ENCODE data around the gene GLIS1. TPM values are rescaled to one million over a fixed set of nuclear protein-coding genes. Genes with fewer than 3 reads are reported as not detected.

The GLIS1 gene
- total RNA-seq, 1 donor from 2014 or later = 2.1 TPM

DNA sequence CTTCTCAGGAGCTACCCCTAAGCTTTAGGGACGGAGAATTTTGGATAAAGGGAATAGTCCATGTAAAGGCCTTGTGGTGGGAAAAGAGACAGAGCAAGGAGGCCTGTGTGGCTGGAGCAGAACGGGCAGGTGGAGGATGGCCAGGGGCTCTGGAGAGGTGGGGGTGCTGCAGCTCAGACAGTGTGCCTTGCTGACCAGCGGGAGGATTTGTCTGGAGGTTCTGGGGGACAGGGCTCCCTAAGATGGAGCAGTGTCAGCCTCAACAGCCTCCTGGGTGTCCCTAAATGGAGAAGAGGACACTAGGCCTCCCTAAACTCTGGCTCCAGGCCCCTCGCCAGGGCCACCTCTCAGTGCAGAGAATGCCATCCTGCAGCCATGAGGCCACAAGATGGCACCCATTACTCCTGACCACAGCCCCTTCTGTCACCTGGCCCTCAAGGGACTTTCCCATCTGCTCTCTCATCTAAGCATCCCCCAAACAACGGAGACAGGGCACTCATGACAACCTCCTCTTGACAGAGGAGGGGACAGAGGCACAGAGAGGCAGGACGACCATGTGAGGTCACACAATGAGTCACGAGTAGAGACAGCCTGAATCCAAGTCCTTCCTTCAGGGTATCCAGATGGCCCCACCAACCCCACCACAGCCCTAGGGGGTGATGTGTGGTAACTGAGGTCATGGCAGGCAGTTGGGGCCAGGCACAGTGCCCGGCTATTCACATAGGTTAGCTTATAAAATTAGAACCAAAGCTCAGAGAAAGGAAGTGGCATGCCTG lies 185.0 kb downstream of the GLIS1 start:
- peak; percentile 53 for DNase-seq (ENCODE audit: low spot score)

DNA sequence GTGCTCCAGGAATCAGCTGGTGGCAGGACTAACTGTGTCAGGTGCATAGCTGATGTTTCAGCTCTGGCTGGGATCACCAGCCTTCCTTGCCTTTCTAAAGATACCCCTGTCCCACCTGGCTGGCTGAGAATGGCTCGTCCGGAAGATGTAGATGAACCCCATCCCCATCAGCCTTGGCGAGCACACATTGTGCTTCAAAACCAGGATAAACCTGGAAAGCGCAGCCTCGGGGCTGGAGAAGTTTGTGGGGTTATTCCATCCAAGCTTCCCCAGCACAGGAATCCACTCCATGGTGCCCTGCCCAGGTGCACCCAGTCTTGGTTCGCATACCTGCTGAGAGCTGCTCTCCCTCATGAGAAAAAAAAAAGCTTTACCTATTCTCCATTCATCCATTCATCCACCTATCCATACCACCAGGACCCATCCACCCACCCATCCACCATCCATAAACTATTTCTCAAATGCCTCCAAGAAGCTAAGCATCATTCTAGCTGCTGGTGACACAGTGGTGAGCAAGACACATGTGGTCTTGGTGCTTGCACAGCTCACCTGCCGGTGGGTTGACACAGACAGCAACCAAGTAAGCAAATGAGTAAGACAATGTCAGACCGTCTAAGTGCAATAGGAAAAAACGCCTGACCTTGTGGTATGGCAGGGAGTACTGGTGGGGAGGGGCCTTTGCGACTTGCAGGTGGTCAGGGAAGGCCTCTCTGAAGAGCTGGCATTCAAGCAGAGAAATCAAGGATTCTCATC lies 185.8 kb downstream of the GLIS1 start:
- DNase-seq (ENCODE audit: low spot score) = no peak

DNA sequence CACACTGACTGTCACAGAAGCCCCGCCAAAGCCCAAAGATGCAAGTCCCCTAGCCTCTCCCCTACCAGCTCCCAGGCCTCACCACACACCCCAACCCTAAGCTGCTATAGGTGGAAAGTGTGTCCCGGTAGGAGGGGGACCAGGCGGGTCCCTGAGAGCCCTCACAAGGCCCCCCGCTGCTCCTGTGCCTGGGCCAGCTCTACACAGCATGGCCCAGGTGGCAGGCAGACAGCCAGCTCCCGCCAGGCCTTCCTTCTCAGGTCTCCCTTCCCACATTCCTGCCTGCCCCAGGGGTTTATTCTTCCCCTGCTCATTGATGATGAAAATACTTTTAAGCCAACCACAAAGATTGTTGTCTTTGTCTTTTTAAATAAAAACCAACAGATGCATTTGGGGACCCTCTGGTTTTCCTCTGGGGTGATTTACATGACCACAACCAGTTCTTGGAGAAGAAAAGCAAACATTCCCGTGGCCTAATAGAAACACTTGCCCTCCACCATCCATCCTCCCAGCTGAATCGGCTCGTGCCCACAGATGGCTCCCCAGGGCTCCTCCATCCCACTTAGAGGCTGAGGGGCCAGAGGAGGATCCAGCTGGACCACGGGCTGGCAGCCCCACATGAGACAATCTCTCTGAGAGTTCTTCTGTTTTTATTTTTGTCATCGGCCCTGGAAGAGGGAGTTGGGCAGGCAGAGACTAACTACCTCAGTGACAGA lies 186.7 kb downstream of the GLIS1 start:
- peak; percentile 73 for DNase-seq (ENCODE audit: low spot score)

DNA sequence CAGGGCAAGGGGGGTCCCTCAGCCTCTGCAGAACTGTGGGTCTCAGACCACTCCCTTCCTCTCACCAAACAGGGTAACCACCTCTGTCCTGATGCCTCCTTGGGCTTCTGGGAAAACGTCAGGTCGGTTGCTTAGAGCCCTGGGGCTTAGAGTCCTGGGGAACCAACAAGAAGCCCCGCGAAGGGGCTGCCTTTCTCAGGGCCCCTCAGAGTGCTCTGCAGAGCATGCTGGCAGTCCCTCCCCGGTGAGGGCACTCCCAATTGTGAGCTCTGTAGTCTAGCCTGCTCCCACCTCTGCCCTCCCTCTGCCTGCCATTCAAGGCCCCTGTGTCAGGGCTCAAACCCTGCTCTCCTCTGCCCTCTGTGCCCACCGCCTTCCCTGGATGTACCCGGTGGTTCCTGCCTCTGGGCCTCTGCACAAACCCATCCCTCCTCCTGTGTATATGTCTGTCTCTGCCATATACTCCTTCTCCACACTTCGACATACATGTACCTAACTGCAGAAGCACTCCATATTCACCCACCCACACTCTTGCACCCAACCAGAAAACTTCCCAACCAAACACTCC lies 187.5 kb downstream of the GLIS1 start:
- DNase-seq (ENCODE audit: low spot score) = peak; percentile 60

DNA sequence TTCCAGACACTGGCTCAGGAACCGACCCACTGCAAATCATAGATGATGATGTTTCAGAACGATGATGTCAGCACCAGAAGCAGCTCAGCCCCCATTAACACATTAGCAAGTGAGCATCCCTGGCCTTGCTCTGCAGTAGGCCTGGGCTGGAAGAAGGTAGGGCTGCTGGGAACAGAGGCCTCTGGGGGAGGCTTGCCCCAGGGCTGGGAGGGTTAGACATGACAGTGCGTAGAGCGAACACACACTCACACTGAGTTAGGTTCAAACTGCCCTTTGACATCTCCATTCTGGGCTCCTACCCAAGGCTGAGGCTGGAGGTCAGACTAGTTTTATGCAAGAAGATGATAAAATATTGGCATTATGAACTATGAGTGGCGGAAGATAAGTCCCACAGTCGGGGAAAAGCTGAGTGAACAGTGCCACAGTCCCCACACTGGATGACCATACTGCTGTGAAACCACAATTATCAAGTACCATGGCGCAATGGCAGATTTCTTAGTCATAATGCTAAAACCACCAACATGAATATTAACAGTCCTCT lies 188.7 kb downstream of the GLIS1 start:
- DNase-seq (ENCODE audit: low spot score) = peak; percentile 81

DNA sequence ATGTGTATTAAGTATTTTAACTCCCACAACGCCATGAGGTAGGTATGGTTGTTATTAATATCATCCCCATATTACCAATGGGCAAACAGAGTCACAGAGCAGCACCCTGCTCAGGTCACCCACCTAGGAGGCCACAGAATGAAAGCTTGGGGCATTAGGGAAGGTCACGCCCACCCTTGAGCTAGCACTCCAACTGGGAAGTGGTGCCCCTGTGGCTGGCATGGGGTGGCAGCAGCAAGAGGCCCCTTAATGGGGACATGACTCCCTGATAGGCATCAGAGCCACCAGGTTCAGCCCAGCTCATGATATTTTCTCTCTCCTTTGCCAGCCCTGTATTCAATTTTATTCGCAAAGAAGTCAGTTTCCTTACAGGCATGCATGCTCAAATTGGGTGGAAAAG lies 189.2 kb downstream of the GLIS1 start:
- DNase-seq (ENCODE audit: low spot score) = peak; percentile 77

DNA sequence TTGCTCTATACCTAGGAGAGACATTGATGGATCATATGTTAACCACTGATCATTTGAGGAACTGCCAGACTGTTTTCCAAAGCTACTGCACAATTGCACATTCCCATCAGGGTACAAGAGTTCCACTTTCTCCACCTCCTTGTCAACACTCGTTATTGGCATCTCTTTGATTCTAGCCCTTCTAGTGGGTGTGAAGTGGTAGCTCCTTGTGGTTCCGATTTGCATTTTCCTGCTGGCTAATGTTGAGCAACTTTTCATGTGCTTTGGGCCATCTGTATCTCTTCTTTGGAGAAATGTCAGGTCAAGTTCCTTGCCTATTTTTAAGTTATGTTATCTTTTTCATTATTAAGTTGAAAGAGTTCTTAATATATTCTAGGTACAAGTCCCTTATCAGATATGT lies 189.7 kb downstream of the GLIS1 start:
- DNase-seq (ENCODE audit: low spot score) = no peak

DNA sequence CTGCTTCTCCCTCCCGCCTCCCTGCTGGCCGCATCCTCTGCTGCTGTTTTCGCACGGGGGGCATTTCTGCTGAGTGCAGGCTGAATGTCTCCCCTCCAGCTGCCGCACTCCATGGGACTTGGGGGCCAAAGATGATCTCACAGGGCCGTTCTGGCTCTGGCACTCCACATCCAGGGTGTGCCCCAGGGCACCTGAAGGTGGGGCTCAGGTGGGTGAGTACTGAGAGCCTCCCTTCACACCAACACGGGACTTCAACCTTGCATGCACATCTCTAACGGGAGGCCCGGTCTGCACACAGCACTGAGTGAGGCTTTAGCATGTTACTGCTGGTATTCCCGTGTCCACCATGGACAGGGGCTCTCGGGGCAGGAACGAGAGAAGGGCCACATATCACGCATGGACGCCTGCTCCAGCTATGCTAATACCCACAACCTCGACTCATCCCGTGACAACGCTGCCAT lies 190.9 kb downstream of the GLIS1 start:
- DNase-seq (ENCODE audit: low spot score) = peak; percentile 80

GRCh38 chr1:53547231-53547790 lies 191.7 kb downstream of the GLIS1 start:
- DNase-seq (ENCODE audit: low spot score) = peak; percentile 85

GRCh38 chr1:53546409-53547155 lies 192.4 kb downstream of the GLIS1 start:
- DNase-seq (ENCODE audit: low spot score) = peak; percentile 51

GRCh38 chr1:53545663-53546408 lies 193.1 kb downstream of the GLIS1 start:
- peak; percentile 68 for DNase-seq (ENCODE audit: low spot score)

- DNase-seq (ENCODE audit: low spot score) = peak; percentile 67
These were observed 194.0 kb downstream of the GLIS1 start for GRCh38 chr1:53544728-53545515.

DNA sequence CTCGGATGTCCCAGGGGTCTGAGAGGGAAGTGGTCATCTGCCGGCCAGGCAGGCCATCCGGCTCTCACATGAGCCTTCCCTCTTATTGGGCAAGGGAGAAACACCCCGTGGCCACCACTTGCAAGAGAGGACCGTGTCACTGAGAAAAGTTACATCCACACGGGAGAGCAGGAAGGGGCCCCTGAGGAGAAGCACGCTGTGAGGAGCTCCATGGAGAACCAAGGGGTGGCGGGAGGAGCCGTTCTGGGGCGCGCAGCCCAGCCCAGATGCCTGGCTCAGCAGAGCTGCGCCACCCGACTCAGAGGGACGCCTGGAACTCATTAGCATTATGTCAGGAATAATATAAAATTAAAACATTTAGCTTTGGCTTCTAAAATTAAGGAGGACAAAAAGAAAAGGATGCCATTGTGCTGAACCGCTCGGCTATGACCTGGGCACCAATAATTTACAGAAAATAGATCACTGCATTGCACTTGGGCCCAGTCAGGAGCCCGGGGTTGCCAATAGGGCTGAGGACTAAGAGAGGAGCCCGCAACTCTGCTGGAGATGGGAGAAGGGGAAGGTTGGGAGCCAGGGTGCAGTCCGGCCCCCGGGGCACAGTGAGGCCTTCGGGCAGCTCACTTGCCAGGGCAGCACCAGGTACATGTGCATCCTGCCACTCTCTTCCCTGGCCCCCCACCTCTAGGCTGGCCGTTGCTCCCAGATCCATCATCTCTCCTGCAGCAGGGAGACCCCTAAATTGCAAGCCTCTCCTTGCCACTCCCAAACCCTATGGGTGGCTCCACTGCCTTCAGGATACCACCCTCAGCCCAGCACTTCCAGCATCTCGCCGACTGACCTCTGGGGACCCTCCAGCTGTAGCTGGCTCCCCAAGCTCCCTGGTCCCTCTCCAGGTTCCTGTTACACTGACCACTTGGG lies 194.9 kb downstream of the GLIS1 start:
- peak; percentile 59 for DNase-seq (ENCODE audit: low spot score)

DNA sequence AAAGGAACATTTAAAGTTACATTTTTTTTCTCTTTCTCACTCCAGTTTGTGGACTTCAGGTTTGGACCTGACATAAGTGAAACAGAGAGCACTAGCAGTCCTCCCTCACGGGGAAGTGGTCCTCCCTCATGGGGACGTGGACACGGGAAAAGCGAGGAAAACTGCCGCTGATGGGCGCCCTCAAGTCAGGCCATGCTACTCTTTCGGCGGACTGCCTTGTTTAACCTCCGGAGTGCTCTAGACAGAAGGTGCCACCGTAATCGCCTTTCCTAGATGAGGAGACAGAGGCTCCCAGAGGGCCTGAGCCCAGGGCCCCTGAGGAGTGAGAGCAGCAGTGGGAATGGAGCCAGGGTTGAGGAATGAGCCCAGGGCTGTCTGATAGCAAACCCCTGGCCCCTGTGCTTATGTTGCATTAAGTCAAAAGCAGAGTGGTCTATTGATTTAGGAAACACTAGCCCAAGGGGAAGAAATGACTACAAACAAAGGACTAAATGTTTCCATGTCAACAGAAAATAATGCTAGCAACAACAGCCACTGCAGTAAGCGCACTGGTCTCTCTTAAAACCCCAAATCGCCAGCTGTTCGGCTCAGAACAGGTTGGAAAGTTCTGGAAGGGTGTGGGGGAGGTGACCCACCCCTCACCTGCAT lies 195.7 kb downstream of the GLIS1 start:
- no peak for DNase-seq (ENCODE audit: low spot score)

DNA sequence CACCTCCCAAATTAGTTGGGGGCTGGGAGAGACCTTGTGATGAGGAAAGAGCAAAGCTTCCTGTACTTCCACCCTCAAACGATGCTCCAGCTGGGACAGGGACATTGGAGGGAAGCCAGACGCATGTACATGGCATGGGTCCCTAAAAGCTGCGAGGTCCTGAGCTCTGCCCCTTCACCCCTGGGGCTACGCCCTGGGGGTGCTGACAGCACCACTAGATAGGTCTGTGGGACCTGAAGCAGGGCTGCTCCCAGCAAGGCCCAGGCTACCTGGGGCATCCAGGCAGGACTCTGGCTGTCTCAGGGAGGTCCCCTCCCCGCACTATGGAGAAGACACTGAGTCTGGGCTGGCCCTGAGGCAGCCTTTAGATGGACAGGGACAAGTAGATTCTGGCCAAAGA lies 196.4 kb downstream of the GLIS1 start:
- no peak for DNase-seq (ENCODE audit: low spot score)

GRCh38 chr1:53541761-53542550 lies 197.0 kb downstream of the GLIS1 start:
- DNase-seq (ENCODE audit: low spot score) = no peak
